Hematopoietic multipotent progenitor cell treated with erythropoietin and hydrocortisone succinate and interleukin-3 and kit ligand, for 15 days (in vitro differentiated cells): ENCODE measurements around the gene RANBP3L.
"Not testable (repeated sequence)": the region's sequence is repeated elsewhere in the genome, so short reads cannot be mapped to it uniquely, and the experiment has no call there.

ENCODE experiments used
- DNase-seq: peaks from one replicate; pipeline ENCODE4 v3.0.0-alpha.2; 2015; ENCODE audit warnings: low spot score

Gene RANBP3L

GRCh38 chr5:36285837-36286615 is 15.7 kb downstream of the RANBP3L start:
- no peak for DNase-seq

GRCh38 chr5:36283775-36284174 is 17.9 kb downstream of the RANBP3L start:
- not testable (repeated sequence) for DNase-seq

- no peak for DNase-seq
These were observed 20.1 kb downstream of the RANBP3L start for GRCh38 chr5:36281626-36282025.

DNA sequence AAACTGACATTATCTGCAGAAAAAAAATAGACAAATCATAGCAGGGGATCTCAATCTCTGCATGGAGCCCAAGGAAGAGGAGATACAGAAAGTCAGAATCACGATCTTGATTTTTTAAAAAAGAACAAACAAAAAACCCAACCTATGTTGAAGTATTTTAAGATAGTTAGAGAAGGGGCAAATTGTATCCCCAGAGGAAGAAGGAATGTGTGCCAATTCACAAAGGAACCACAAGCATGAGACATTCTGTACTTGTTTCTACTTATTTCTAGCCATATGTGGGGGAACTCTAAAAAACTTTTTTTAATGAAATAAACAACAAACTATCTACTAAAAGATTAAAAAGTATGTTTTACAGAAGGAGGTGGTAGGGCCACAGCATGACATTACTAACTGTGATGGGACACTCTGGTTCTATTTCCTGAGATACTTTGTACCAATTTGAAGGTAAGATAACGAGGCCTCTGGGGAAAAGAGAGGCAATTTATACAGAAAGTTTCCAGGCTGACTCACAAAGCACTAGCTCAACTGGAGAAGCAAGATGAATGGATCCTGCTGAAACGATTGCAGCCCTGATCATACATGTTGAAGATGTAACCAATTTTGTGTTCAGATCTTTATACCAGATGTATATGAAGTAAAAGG is 22.5 kb downstream of the RANBP3L start:
- DNase-seq: no peak

- no peak for DNase-seq
These were observed 24.1 kb downstream of the RANBP3L start for GRCh38 chr5:36277521-36278176.

DNA sequence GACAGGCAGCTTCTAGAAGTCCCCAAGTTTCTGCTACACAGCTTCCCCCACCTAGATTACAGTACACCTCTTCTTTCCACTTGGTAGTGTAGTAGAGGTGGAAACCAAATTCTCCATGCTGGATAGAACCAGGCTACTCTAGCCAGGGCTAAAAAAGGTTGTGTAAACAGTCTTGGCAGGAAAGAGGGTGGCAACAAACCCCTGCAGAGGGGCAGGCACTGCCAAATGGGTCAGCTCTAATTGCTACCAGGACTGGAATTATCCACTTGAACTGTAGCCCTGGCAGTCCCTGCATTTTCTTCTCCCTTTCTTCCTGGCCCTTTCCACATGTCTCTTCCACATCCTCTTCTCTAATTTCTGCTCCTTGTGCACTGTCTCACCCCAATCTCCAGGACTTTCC is 24.8 kb downstream of the RANBP3L start:
- no peak for DNase-seq

DNA sequence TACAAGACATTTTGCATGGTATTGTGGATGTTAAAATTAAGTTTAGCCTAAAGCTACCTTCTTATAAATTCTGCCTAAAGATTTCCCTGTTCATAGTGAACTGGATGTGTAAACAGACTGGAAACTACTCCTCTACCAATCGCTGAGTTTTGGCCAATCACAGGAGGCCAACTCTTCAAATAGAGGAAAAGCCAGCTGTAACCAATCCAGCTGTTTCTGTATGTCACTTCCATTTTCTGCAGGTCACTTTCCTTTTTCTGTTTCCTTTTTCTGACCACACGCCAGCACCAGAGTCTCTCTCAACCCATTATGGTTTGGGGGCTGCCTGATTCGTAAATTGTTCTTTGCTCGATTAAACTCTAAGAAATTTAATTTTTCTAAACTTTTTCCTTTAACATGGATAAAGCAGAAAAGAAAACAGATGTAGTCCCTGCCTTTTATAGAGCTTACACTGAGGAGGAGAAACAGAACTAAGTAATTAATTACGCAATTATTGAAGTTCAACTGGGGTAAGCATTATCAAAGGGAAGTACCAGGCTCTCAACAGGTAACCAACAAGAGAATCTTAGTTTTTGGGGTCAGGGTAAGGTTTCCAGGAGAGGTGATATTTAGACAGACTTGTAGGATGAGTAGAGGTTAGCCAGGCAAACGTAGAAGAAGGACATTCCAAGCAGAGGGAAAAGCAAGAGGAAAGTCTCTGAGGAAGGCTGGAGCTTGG is 27.7 kb downstream of the RANBP3L start:
- no peak for DNase-seq

DNA sequence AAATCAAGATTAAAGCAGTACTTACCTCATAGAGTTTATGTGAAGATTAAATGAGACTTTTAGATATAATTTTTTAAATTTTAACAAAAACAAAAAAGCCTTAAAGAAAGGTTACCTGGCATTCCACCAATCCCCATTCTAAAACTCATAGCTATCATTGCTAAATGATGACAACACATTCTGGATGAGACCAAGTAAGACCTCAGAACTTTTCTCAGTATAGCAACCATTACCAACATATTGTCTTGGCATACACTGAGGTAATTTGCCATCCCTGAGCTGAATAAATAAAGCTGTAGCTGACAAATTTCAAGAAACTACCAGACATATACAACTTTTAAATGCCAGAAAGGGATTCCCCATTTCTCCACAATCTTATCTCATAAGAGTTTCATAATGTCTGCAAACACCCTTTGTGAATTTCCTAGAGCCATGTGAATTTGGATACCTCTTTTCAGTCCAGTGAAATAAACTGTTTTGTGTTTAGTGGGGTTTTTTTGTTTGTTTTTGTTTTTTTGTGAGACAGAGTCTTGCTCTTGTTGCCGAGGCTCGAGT is 29.5 kb downstream of the RANBP3L start:
- no peak for DNase-seq

DNA sequence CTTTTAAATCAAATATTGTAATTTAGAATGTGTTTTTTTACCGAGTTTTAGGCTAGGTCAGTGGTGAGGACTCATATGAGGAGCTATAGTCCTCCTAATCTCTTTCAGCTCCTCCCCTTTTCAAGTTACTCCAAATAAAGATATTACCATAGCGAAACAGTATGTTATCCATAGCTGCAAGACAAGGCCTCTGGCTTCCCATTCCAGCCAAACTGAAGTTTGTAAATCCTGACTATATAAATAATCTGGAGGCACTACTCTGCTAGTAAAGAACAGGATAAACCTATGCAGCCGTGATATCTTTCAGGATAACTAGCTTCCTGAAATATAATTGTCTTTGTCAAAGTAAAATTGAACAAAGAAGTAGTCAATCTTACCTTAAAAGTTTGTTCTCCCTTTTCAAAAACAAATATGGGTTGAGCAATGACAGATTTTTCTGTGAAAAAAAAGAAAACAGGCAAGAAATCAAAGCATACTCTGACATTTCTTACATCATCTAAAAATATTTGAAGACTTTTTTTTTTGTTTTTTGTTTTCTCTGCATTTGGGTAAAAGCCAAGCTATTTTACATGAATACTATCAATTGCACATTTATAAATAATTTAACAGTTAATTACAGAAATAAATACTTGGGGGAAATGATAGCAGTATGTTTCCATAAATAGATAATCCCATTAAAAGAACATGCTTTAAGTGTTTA is 30.7 kb downstream of the RANBP3L start:
- DNase-seq: no peak

DNA sequence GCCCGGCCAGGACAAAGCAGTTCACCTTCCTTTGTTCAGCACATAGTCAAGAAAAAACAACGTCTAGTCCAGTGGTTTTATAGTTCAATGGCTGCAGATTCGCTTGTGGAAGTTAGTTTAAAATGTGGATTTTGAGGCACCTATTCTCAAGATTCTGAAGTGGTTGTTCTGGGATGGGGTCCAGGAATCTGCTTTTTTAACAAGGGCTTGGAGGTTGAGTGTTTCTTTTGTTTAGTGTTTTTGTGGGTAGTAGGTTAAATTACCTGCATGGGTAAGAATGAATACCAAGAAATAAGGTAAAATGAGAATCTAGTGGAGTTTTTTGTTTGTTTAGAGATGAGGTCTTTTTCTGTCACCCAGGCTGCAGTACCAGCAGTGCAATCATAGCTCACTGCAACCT is 31.5 kb downstream of the RANBP3L start:
- DNase-seq: no peak

- DNase-seq: no peak
These were observed 32.2 kb downstream of the RANBP3L start for GRCh38 chr5:36269478-36269877.

DNA sequence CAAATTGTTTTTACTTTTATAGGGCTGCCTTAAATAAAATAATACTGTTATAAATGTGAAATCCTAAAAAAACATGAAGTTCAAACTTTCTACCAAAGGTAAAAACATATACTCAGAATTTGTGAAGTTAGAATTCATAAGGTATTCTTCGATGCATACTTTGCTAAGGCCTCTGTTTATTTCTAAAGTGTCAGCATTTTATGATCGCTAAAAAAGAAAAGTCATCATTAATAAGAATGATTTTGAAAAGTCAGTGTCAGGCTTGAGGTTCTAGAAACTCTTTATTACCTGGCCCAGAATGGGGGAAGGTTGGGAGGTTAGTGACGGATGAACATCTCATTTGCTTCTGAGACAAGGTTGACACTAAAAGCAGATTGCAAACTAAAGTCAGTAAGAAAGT is 33.8 kb downstream of the RANBP3L start:
- DNase-seq: no peak

DNA sequence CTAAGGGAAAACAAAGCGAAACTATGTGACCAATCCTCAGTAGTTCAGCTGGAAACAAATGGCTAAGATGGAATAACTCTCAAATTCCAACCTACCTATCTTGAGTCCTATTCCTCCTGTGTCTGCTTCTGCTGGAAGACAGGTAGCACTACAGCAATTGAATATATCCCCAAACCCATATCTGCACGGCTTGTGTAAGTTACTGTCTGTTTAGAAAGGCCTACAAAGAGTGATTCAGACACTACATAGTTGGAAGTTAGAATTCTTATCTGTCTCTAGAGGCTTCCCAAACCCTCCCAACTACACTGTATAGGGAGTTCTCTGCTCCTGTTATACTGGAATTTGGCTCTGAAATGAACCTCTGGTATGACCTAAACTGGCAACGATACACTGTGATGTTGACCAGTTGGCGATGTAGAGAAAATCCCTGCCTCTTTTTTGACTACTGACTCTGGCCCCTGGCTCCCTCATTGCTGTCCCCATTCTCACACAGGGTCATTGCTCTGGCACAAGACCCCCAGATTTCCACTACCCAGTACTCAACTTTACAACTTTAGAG is 37.4 kb downstream of the RANBP3L start:
- DNase-seq: no peak

DNA sequence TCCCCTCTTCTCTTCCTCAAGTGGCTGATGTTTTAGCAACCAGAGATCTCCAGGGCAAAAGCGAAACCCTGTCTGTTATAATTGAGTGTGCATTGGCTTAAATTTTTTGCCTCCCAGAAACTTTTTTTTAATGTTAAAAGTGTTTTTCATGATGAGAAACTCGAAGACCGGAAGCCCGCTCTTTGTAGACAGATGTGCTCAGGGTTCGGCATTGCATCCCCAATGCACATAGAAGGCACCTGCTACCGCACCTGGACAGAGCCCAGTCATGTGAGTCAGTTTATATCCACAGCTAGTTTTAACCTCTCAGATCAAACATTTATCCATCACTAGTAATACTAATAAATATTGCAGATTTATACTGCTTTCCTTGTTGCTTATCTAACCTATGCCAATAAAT is 40.5 kb downstream of the RANBP3L start:
- no peak for DNase-seq

DNA sequence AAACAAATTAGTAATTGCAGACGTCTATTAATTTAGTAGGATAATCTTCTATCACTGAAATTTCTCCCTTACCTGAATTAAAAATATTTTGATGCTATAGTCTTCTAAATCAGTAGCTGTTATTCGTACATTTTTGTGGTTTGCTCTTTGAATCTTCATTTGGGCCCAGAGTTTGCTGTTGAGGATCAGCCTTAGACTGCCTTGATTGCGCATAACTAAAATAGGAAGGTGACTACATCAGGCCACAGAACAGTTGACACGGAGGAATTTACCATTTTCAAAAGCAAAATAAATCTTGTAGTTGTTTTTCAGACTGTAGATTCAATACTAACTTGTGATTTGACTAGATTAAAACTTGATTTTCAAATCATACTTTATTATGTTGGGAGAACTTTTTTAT is 48.1 kb downstream of the RANBP3L start:
- DNase-seq: no peak

DNA sequence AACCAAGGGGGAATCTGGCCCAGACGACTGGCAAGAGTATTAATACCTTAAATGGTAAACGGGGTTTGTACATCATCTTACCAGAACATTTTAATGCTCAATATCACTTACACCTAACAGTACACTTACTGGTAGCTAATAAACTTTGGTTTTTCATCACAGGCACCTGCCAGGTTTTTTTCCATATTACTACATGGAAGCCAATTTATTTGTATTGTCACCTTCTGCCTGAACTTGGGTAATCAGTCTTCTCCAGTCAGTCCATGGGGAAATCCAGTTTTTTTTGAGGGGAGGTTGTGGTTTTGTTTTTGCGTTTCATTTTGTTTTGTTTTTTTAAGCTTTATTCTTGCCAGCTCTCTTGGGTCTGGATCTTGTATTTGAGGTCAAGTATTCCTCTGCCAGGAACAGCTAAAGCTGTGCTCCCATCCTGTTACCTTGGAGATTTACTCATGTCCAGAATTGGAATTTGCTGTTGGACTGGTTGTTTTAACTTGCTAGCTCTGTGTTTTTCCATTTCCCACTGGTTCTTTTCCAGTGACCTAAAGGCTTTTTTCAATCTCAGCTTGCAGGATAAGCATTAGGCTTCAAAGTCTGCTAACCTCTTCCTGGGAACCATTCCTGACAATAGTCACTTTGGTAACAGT is 48.9 kb downstream of the RANBP3L start:
- DNase-seq: no peak

- no peak for DNase-seq
These were observed 50.5 kb downstream of the RANBP3L start for GRCh38 chr5:36251218-36251617.

DNA sequence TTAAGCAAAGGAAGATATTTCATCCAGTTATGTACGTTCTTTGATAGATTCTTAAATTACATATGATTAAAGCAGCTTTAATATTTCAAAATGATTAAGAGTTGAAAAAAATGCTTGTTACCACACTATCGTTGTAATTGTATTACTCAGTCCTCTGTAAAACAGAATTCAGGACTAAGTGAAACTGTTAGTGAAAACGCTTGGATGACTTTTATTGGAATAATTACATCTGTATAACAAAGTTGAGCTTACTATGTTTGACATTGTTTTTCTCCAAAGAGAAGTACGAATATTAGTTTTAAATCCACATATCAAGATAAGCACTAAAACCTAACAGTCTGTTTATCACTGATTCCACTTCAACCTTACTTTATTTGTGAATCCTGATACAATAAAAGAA is 51.3 kb downstream of the RANBP3L start:
- DNase-seq: no peak

DNA sequence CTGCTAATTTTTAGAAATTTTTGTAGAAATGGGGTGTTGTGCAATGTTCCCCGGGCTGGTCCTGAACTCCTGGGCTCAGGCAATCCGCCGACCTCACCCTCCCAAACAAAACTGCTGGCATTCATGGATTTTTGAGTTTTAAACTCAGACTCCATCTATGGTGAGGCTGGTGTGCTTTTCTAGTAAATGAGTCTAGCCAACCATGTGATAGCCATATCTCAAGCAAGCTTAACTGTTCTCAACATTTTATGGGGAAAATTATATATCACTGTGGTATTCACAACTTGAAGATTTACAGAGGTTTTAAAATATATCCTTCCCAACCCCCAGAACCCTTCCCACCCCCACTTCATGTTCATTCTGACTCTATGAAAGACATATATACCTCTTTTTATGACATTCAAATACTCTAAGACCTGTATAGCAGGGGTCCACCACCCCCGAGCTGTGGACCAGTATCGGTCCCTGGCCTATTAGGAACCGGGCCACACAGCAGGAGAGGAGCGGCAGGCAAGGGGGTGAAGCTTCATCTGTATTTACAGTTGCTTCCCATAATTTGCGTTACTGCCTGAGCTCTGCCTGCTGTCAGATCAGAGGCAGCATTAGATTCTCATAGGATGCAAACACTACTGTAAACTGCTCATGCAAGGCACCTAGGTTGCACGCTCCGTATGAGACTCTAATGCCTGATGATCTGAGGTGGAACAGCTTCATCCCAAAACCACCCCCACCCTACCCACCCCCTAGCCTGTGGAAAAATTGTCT is 55.5 kb downstream of the RANBP3L start:
- DNase-seq: no peak

GRCh38 chr5:36244076-36244475 is 57.6 kb downstream of the RANBP3L start:
- DNase-seq: no peak
